ENCODE data around the gene CFD.

- TF ChIP-seq, protein P1, sequence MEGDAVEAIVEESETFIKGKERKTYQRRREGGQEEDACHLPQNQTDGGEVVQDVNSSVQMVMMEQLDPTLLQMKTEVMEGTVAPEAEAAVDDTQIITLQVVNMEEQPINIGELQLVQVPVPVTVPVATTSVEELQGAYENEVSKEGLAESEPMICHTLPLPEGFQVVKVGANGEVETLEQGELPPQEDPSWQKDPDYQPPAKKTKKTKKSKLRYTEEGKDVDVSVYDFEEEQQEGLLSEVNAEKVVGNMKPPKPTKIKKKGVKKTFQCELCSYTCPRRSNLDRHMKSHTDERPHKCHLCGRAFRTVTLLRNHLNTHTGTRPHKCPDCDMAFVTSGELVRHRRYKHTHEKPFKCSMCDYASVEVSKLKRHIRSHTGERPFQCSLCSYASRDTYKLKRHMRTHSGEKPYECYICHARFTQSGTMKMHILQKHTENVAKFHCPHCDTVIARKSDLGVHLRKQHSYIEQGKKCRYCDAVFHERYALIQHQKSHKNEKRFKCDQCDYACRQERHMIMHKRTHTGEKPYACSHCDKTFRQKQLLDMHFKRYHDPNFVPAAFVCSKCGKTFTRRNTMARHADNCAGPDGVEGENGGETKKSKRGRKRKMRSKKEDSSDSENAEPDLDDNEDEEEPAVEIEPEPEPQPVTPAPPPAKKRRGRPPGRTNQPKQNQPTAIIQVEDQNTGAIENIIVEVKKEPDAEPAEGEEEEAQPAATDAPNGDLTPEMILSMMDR (conservative IDR thresholded peaks at IDR 0.05; ENCODE audit: low read length) = no peak
- TF ChIP-seq EZH2phosphoT487 (IDR thresholded peaks at IDR 0.05; ENCODE audit: borderline replicate concordance) = no peak
Observed at GRCh38 chr19:868458-869244, 9.2 kb downstream of the CFD start.
